Stomach (tissue), 9 donors: ENCODE data around the gene GLIS2. TPM values are rescaled to one million over a fixed set of nuclear protein-coding genes. Genes with fewer than 3 reads are reported as not detected.

Experiments
- DNase-seq, 2 donors: peaks; one replicate each; pipeline versions ENCODE4 v3.0.0 to v3.0.0-alpha.2; 2013 to 2019
- H3K27ac ChIP-seq, 5 donors: fragments of 200-600 bp in 4 of 5; sonication (generic) in 4 of 5; one replicate each; pipeline ENCODE4 v1.5.1; 2013 to 2019; ENCODE audit warnings: mild to moderate bottlenecking in 1 of 5, moderate library complexity in 1 of 5
- H3K27me3 ChIP-seq, 3 donors: fragments of 200-600 bp; sonication (generic); one replicate each; pipeline ENCODE4 v1.5.1; 2017 to 2019; ENCODE audit warnings: mixed run types in 1 of 3
- H3K36me3 ChIP-seq, 4 donors: fragments of 200-600 bp; sonication (generic); 1 replicate in 3 of 4; 2 replicates in 1 of 4; pipeline ENCODE4 v1.5.1; 2016 to 2019
- H3K4me1 ChIP-seq, 4 donors: fragments of 200-600 bp; sonication (generic); one replicate each; pipeline ENCODE4 v1.5.1; 2016 to 2019
- H3K4me3 ChIP-seq, 4 donors: fragments of 200-600 bp; sonication (generic) in 3 of 4; one replicate each; pipeline ENCODE4 v1.5.1; 2016 to 2019; ENCODE audit warnings: mild to moderate bottlenecking in 1 of 4
- H3K9me3 ChIP-seq, 4 donors: fragments of 200-600 bp; sonication (generic); one replicate each; pipeline ENCODE4 v1.5.1; 2016 to 2019
- EP300 ChIP-seq: sonication (generic); formaldehyde crosslinking; IDR thresholded peaks from one replicate; pipeline ENCODE4 v1.6.1; 2017; ENCODE audit warnings: antibody characterized with exemption
- POLR2A ChIP-seq, 4 donors: fragments of 450-650 bp; IDR thresholded peaks; one replicate each; pipeline ENCODE4 v1.6.1; 2016; ENCODE audit warnings: antibody characterized with exemption in 4 of 4, control low read depth in 2 of 4, mild to moderate bottlenecking in 1 of 4, moderate library complexity in 1 of 4
- POLR2AphosphoS5 ChIP-seq, 3 donors: sonication (generic); formaldehyde crosslinking; IDR thresholded peaks; one replicate each; pipeline ENCODE4 v1.6.1; 2016; ENCODE audit warnings: antibody characterized with exemption in 3 of 3
- WGBS, 5 donors: extraction: QIAGEN DNeasy Blood & Tissue Kit in 3 of 5; methylation state at CpG; one replicate each; pipeline versions ENCODE4 v1.1.5 to v1.1.7; 2013 to 2018; 5-methylcytosine and 5-hydroxymethylcytosine counted together
- intact Hi-C: fragments of 100-400 bp; cut with DNase I; formaldehyde crosslinking; loops from one replicate; pipeline ENCODE4 v1.15.1; 2023; ENCODE audit warnings: low total_unique reads
- polyA plus RNA-seq, 3 donors: library from polyadenylated mRNA; stranded (reverse); fragments of 200-250 nt; gene quantifications; one replicate each; pipeline ENCODE4 v1.2.3, GENCODE V29; 2013
- total RNA-seq, 5 donors: library from RNA; depleted of rRNA; stranded (reverse); fragments of >200 nt; gene quantifications; one replicate each; pipeline versions ENCODE4 v1.1.0 to v1.2.3, GENCODE V29; 2014 to 2016
- TF ChIP-seq, protein P1 (sequence below), 7 experiments: fragments of 450-650 bp in 4 of 7; fragments of 200-600 bp in 3 of 7; sonication (generic) in 3 of 7; IDR thresholded peaks; one replicate each; pipeline ENCODE4 v1.5.1; 2016 to 2019; ENCODE audit warnings: antibody characterized with exemption in 7 of 7, control low read depth in 2 of 7, mild to moderate bottlenecking in 1 of 7
- donor health status: healthy with polysubstance abuse.
- donor health status: Bipolar disorder and iron deficiency.
- donor health status: healthy.

GLIS2 gene
- total and polyA plus RNA-seq, 8 donors: 3.2 to 21.0 (median 5.2) TPM

GRCh38 chr16:4344983-4345835 is 29.3 kb downstream of the GLIS2 start:
- Histone ChIP-seq H3K9me3 (no peaks in the 10 kb centered on the region), H3K27ac (peak overlapping the region; percentile 5 to 72 (median 49)), H3K36me3 (peaks cover 3 to 22% (median 11%) of the 10 kb centered on the region in 4 donors), H3K4me1 (peaks cover 18 to 72% (median 64%) of the 10 kb centered on the region in 4 donors), H3K27me3 (no peaks in the 10 kb centered on the region), H3K4me3 (peak overlapping the region in 1 of 4 donors; percentile 11)
- peak; percentile 59 to 91 for DNase-seq
- 41 to 63% (median 52%) methylated on average over 26 of the region's 26 CpGs for WGBS, 5 donors
- intact Hi-C loops: no loop called here
- TF ChIP-seq, protein P1, sequence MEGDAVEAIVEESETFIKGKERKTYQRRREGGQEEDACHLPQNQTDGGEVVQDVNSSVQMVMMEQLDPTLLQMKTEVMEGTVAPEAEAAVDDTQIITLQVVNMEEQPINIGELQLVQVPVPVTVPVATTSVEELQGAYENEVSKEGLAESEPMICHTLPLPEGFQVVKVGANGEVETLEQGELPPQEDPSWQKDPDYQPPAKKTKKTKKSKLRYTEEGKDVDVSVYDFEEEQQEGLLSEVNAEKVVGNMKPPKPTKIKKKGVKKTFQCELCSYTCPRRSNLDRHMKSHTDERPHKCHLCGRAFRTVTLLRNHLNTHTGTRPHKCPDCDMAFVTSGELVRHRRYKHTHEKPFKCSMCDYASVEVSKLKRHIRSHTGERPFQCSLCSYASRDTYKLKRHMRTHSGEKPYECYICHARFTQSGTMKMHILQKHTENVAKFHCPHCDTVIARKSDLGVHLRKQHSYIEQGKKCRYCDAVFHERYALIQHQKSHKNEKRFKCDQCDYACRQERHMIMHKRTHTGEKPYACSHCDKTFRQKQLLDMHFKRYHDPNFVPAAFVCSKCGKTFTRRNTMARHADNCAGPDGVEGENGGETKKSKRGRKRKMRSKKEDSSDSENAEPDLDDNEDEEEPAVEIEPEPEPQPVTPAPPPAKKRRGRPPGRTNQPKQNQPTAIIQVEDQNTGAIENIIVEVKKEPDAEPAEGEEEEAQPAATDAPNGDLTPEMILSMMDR (IDR thresholded peaks at IDR 0.05): no peak
- TF ChIP-seq POLR2A (IDR thresholded peaks at IDR 0.05): no peak
- no peak for TF ChIP-seq POLR2AphosphoS5 (IDR thresholded peaks at IDR 0.05)
- TF ChIP-seq EP300: no peak

GRCh38 chr16:4345836-4346781 is 30.2 kb downstream of the GLIS2 start:
- Histone ChIP-seq H3K27me3 (no peaks in the 10 kb centered on the region), H3K4me3 (peak overlapping the region in 1 of 4 donors; percentile 11)
- TF ChIP-seq, protein P1 (IDR thresholded peaks at IDR 0.05): no peak
- TF ChIP-seq POLR2AphosphoS5 (IDR thresholded peaks at IDR 0.05) (no peak), EP300 (no peak), POLR2A (IDR thresholded peaks at IDR 0.05) (no peak)

DNA sequence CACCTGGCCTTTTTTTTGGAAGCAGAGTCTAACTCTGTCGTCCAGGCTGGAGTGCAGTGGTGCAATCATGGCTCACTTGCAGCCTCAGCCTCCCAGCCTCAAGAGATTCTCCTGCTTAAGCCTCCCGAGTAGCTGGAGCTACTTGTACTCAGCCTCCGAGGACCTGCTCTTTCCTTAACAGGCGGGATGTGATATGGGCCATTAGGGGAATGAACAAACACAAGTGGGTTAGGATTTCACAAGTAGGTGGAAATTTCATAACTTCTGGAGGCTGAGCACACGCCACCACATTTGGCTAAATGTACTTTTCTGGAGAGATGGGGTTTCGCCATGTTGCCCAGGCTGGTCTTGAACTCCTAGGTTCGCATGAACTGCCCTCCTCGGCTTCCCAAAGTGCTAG is 31.1 kb downstream of the GLIS2 start:
- TF ChIP-seq POLR2AphosphoS5 (IDR thresholded peaks at IDR 0.05) (no peak), POLR2A (IDR thresholded peaks at IDR 0.05) (no peak), EP300 (no peak)
- TF ChIP-seq, protein P1 (IDR thresholded peaks at IDR 0.05): no peak
- Histone ChIP-seq H3K4me3 (no peak overlapping the region), H3K36me3 (peaks cover 0 to 9% (median 0%) of the 10 kb centered on the region in 4 donors), H3K4me1 (peaks cover 20 to 77% (median 64%) of the 10 kb centered on the region in 4 donors), H3K27ac (peak overlapping the region in 2 of 5 donors; percentile 49 to 68), H3K27me3 (no peaks in the 10 kb centered on the region), H3K9me3 (no peaks in the 10 kb centered on the region)
- no peak for DNase-seq
- WGBS, 5 donors: 80 to 87% (median 83%) methylated on average over 8 of the region's 8 CpGs
- intact Hi-C loops: no loop called here

More at GRCh38 chr16:4345836-4346781, 30.2 kb downstream of the GLIS2 start:
- 60 to 67% (median 63%) methylated on average over 14 of the region's 14 CpGs for WGBS, 5 donors
- H3K36me3 ChIP-seq: peaks cover 0 to 13% (median 3%) of the 10 kb centered on the region in 4 donors
- DNase-seq: no peak
- intact Hi-C loops: no loop called here
- H3K9me3 ChIP-seq: no peaks in the 10 kb centered on the region
- H3K4me1 ChIP-seq: peaks cover 20 to 70% (median 61%) of the 10 kb centered on the region in 4 donors
- peak overlapping the region in 3 of 5 donors; percentile 33 to 68 (median 49) for H3K27ac ChIP-seq
